ENCODE data around the gene ZNF160.
A peak's percentile ranks its signal among the peaks of the same experiment; 100 is the strongest.
"Not testable (repeated sequence)": the region's sequence is repeated elsewhere in the genome, so short reads cannot be mapped to it uniquely, and the experiment has no call there.

ZNF160 gene

DNA sequence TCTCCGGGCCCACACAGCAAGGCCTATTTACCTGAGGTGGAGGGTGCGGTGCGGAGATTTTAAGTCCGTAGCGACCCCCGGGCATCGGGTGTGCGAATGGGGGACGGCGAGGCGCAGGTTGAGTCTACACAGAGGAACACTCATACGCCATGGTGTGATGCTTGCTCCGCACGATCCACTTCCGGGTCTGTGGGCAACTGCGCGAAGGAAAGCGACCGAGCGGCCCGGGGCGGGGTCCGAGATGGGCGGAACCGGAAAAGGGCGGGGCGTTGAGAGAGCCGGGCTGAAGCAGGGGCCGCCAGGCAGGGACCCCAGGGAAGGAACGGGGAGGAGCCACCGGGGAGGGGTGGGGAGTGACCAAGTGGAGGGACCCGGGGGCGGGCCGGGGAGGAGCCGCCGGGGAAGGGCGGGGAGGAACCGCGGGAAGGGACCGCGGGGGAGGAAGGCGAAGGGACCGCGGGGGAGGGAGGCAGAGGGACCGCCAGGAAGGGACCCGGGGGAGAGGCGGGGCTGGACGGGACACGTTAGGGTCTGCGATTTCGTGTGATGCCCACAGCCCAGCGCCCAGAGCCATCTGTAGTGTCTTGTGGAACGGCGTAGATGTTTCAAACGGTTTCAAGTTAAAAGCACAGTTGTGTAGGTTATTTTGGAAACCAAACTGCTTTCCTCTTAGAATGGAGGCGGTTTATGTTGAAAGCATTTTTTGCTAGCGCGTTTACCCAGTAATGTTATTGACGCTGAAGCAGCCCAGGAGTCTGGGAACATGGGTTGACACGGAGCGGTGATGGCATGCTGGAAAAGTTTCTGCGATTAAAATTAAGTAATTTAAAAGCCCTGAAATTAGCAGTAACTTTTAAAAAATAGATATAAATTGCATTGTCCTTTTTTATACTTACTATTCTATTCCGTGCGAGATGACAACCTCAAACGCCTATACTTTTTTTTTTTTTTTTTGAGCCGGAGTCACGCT lies at the start of gene ZNF160:
Gene ZNF160, minus strand, starts transcription at position 189 of the 970 bp plus-strand sequence. CDS start 17,146 bp downstream, outside the sequence.
- H3K4me1 ChIP-seq (ENCODE audit: control insufficient read depth in 1 of 2, insufficient read depth in 2 of 2, low read length in 2 of 2): peaks cover 9 to 13% of the 10 kb centered on the region in 2 donors
- H3K27me3 ChIP-seq (ENCODE audit: control insufficient read depth in 1 of 2, insufficient read depth in 2 of 2, low read length in 2 of 2): no peaks in the 10 kb centered on the region
- peak within 1 kb of the TSS; percentile 79 to 96 for H3K9ac ChIP-seq (ENCODE audit: low read depth in 1 of 2, low read length in 2 of 2)
- H3K36me3 ChIP-seq (ENCODE audit: control insufficient read depth in 1 of 2, insufficient read depth in 2 of 2, low read length in 2 of 2): peaks cover 10 to 13% of the 10 kb centered on the region in 2 donors
- H3K4me3 ChIP-seq (ENCODE audit: low read depth in 1 of 2, low read length in 2 of 2): peak within 1 kb of the TSS; percentile 96 to 98
- peaks cover 2 to 13% of the 10 kb centered on the region in 2 donors for H3K9me3 ChIP-seq (ENCODE audit: control insufficient read depth in 1 of 2, low read length in 2 of 2)
- H3K27ac ChIP-seq (ENCODE audit: low read depth, low read length): peak within 1 kb of the TSS; percentile 87

DNA sequence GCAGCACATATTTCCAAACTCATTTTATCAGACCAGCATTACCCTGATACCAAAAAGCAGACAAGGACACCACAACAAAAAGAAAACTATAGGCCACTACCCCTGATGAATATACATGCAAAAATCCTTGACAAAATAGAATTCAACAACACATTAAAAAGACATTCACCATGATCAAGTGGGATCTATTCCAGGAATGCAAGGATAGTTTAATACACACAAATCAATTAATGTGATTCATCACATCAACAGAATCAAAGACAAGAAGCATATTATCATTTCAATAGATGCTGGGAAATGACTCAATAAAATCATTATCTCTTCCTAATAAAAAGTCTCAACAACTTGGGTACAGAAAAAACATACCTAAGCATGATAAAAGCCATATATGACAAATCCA lies 44.4 kb upstream of the ZNF160 start:
- H3K27ac ChIP-seq (ENCODE audit: low read depth, low read length): no peak overlapping the region
- no peaks in the 10 kb centered on the region for H3K4me1 ChIP-seq (ENCODE audit: control insufficient read depth in 1 of 2, insufficient read depth in 2 of 2, low read length in 2 of 2)
- peaks cover 49 to 59% of the 10 kb centered on the region in 2 donors for H3K9me3 ChIP-seq (ENCODE audit: control insufficient read depth in 1 of 2, low read length in 2 of 2)
- no peak overlapping the region for H3K9ac ChIP-seq (ENCODE audit: low read depth in 1 of 2, low read length in 2 of 2)
- peak overlapping the region in 1 of 2 donors; percentile 28 for H3K4me3 ChIP-seq (ENCODE audit: low read depth in 1 of 2, low read length in 2 of 2)
- H3K27me3 ChIP-seq (ENCODE audit: control insufficient read depth in 1 of 2, insufficient read depth in 2 of 2, low read length in 2 of 2): no peaks in the 10 kb centered on the region
- peaks cover 16 to 38% of the 10 kb centered on the region in 2 donors for H3K36me3 ChIP-seq (ENCODE audit: control insufficient read depth in 1 of 2, insufficient read depth in 2 of 2, low read length in 2 of 2)

- Histone ChIP-seq H3K27me3 (ENCODE audit: control insufficient read depth in 1 of 2, insufficient read depth in 2 of 2, low read length in 2 of 2) (no peaks in the 10 kb centered on the region), H3K9me3 (ENCODE audit: control insufficient read depth in 1 of 2, low read length in 2 of 2) (peaks cover 52 to 62% of the 10 kb centered on the region in 2 donors), H3K9ac (ENCODE audit: low read depth in 1 of 2, low read length in 2 of 2) (no peak overlapping the region), H3K36me3 (ENCODE audit: control insufficient read depth in 1 of 2, insufficient read depth in 2 of 2, low read length in 2 of 2) (peaks cover 15 to 32% of the 10 kb centered on the region in 2 donors), H3K27ac (ENCODE audit: low read depth, low read length) (no peak overlapping the region), H3K4me1 (ENCODE audit: control insufficient read depth in 1 of 2, insufficient read depth in 2 of 2, low read length in 2 of 2) (no peaks in the 10 kb centered on the region), H3K4me3 (ENCODE audit: low read depth in 1 of 2, low read length in 2 of 2) (peak overlapping the region; percentile 1 to 45)
These were observed 37.1 kb upstream of the ZNF160 start for GRCh38 chr19:53140351-53140750.

GRCh38 chr19:53136432-53136831 lies 33.2 kb upstream of the ZNF160 start:
- Histone ChIP-seq H3K27ac (ENCODE audit: low read depth, low read length) (no peak overlapping the region), H3K4me3 (ENCODE audit: low read depth in 1 of 2, low read length in 2 of 2) (no peak overlapping the region), H3K4me1 (ENCODE audit: control insufficient read depth in 1 of 2, insufficient read depth in 2 of 2, low read length in 2 of 2) (peaks cover 0 to 5% of the 10 kb centered on the region in 2 donors), H3K36me3 (ENCODE audit: control insufficient read depth in 1 of 2, insufficient read depth in 2 of 2, low read length in 2 of 2) (peaks cover 2 to 3% of the 10 kb centered on the region in 2 donors), H3K27me3 (ENCODE audit: control insufficient read depth in 1 of 2, insufficient read depth in 2 of 2, low read length in 2 of 2) (no peaks in the 10 kb centered on the region), H3K9ac (ENCODE audit: low read depth in 1 of 2, low read length in 2 of 2) (no peak overlapping the region), H3K9me3 (ENCODE audit: control insufficient read depth in 1 of 2, low read length in 2 of 2) (peaks cover 34 to 39% of the 10 kb centered on the region in 2 donors)

DNA sequence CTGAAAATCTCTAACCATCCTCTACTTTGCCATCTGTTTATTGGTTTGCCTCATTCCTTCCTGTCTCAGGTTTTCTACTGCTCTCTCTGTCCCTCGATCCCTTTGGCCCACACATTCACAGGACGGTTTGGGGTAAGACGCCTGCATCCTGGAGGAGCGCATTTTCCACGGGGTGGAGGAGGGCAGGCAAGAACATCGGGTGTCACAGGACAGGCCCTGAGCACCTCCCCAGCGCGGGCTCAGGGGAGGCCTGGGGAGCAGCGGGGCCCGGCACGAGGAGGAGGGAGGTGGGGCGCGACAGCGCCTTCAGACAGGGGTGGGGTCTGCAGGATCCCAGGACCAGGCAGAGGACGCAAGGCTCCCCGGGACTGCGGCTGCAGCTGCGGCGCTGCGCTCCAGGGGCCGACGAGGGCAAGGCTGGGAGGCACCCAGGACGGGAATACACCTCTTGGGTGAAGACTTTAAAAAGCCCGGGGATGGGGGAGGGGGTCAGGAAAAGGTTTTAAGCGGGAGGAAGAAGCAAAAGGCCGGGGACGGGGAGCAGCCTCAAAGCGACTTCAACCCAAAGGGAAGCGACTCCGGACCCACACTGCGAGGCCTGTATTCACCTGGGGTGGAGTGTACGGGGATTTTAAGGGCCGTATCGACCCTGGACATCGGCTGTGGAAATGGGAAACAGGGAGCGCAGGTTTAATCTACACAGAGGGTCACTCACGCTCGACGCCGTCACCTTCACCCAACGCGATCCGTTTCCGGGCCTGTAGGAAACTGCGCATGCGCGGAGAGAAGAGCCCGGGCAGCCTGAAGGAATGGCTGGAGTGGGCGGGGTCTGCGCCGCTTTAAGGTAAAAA lies 29.1 kb upstream of the ZNF160 start, which contains the start of gene ZNF415:
Gene ZNF415, minus strand, starts transcription at position 770 of the 851 bp plus-strand sequence. CDS start 10,234 bp downstream, outside the sequence.
- Histone ChIP-seq H3K36me3 (ENCODE audit: control insufficient read depth in 1 of 2, insufficient read depth in 2 of 2, low read length in 2 of 2) (no peaks in the 10 kb centered on the region), H3K4me3 (ENCODE audit: low read depth in 1 of 2, low read length in 2 of 2) (peak within 1 kb of the TSS; percentile 72), H3K27me3 (ENCODE audit: control insufficient read depth in 1 of 2, insufficient read depth in 2 of 2, low read length in 2 of 2) (no peaks in the 10 kb centered on the region), H3K4me1 (ENCODE audit: control insufficient read depth in 1 of 2, insufficient read depth in 2 of 2, low read length in 2 of 2) (peaks cover 0 to 5% of the 10 kb centered on the region in 2 donors), H3K9me3 (ENCODE audit: control insufficient read depth in 1 of 2, low read length in 2 of 2) (peaks cover 7 to 18% of the 10 kb centered on the region in 2 donors), H3K9ac (ENCODE audit: low read depth in 1 of 2, low read length in 2 of 2) (peak within 1 kb of the TSS in 1 of 2 donors; percentile 54), H3K27ac (ENCODE audit: low read depth, low read length) (peak within 1 kb of the TSS; percentile 10)

DNA sequence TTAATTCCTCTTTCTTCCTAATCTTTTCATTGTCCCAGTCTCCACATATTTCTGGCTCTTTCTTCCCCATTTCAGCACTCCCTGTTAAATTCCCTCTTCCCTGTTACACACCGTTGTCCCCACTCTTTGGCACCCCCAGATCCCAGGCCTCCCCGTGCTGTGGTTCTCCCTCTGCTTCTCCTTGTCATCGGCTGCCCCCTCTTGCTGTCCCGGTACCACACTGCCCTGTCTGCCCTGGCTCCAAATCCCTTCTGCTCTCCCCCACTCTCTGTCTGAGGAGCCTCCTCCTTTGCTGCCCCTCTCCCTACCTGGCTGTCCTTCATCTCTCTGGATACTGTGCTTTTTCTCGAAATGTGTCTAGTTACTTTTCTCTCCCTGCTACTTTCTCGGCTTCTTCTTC lies 28.5 kb upstream of the ZNF160 start:
- peaks cover 0 to 5% of the 10 kb centered on the region in 2 donors for H3K4me1 ChIP-seq (ENCODE audit: control insufficient read depth in 1 of 2, insufficient read depth in 2 of 2, low read length in 2 of 2)
- H3K4me3 ChIP-seq (ENCODE audit: low read depth in 1 of 2, low read length in 2 of 2): peak overlapping the region; percentile 72
- no peaks in the 10 kb centered on the region for H3K36me3 ChIP-seq (ENCODE audit: control insufficient read depth in 1 of 2, insufficient read depth in 2 of 2, low read length in 2 of 2)
- no peak overlapping the region for H3K27ac ChIP-seq (ENCODE audit: low read depth, low read length)
- peak overlapping the region in 1 of 2 donors; percentile 54 for H3K9ac ChIP-seq (ENCODE audit: low read depth in 1 of 2, low read length in 2 of 2)
- H3K27me3 ChIP-seq (ENCODE audit: control insufficient read depth in 1 of 2, insufficient read depth in 2 of 2, low read length in 2 of 2): no peaks in the 10 kb centered on the region
- peaks cover under 1 to 15% of the 10 kb centered on the region in 2 donors for H3K9me3 ChIP-seq (ENCODE audit: control insufficient read depth in 1 of 2, low read length in 2 of 2)

GRCh38 chr19:53131085-53131590 lies 27.9 kb upstream of the ZNF160 start:
- Histone ChIP-seq H3K27ac (ENCODE audit: low read depth, low read length) (no peak overlapping the region), H3K9me3 (ENCODE audit: control insufficient read depth in 1 of 2, low read length in 2 of 2) (peaks cover 0 to 15% of the 10 kb centered on the region in 2 donors), H3K27me3 (ENCODE audit: control insufficient read depth in 1 of 2, insufficient read depth in 2 of 2, low read length in 2 of 2) (no peaks in the 10 kb centered on the region), H3K9ac (ENCODE audit: low read depth in 1 of 2, low read length in 2 of 2) (no peak overlapping the region), H3K4me1 (ENCODE audit: control insufficient read depth in 1 of 2, insufficient read depth in 2 of 2, low read length in 2 of 2) (peaks cover 0 to 5% of the 10 kb centered on the region in 2 donors), H3K36me3 (ENCODE audit: control insufficient read depth in 1 of 2, insufficient read depth in 2 of 2, low read length in 2 of 2) (no peaks in the 10 kb centered on the region), H3K4me3 (ENCODE audit: low read depth in 1 of 2, low read length in 2 of 2) (no peak overlapping the region)

DNA sequence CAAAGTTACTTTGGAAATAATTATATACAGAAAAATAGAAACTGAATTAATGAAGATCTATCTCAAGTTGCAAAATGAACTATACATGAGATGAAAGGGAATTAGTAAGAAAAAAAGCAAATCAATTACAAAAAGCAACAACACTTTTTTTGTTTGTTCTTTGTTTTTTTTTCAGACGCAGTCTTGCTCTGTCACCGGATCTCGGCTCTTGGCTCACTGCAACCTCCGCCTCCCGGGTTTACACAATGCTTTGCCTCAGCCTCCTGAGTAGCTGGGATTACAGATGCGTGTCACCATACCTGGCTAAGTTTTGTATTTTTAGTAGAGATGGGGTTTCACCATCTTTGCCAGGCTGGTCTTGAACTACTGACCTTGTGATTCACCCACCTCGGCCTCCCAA lies 27.3 kb upstream of the ZNF160 start:
- Histone ChIP-seq H3K4me1 (ENCODE audit: control insufficient read depth in 1 of 2, insufficient read depth in 2 of 2, low read length in 2 of 2) (peaks cover 0 to 5% of the 10 kb centered on the region in 2 donors), H3K27ac (ENCODE audit: low read depth, low read length) (no peak overlapping the region), H3K27me3 (ENCODE audit: control insufficient read depth in 1 of 2, insufficient read depth in 2 of 2, low read length in 2 of 2) (no peaks in the 10 kb centered on the region), H3K9ac (ENCODE audit: low read depth in 1 of 2, low read length in 2 of 2) (no peak overlapping the region), H3K4me3 (ENCODE audit: low read depth in 1 of 2, low read length in 2 of 2) (no peak overlapping the region), H3K36me3 (ENCODE audit: control insufficient read depth in 1 of 2, insufficient read depth in 2 of 2, low read length in 2 of 2) (no peaks in the 10 kb centered on the region), H3K9me3 (ENCODE audit: control insufficient read depth in 1 of 2, low read length in 2 of 2) (peaks cover 0 to 13% of the 10 kb centered on the region in 2 donors)

- not testable (repeated sequence) for H3K4me3 ChIP-seq (ENCODE audit: low read depth in 1 of 2, low read length in 2 of 2); H3K27me3 ChIP-seq (ENCODE audit: control insufficient read depth in 1 of 2, insufficient read depth in 2 of 2, low read length in 2 of 2); H3K9me3 ChIP-seq (ENCODE audit: control insufficient read depth in 1 of 2, low read length in 2 of 2); H3K36me3 ChIP-seq (ENCODE audit: control insufficient read depth in 1 of 2, insufficient read depth in 2 of 2, low read length in 2 of 2); H3K9ac ChIP-seq (ENCODE audit: low read depth in 1 of 2, low read length in 2 of 2); H3K4me1 ChIP-seq (ENCODE audit: control insufficient read depth in 1 of 2, insufficient read depth in 2 of 2, low read length in 2 of 2); H3K27ac ChIP-seq (ENCODE audit: low read depth, low read length)
These were observed 23.7 kb upstream of the ZNF160 start for GRCh38 chr19:53126733-53127526.
